ENCODE measurements around the gene RWDD4.
"Not testable (repeated sequence)": the region's sequence is repeated elsewhere in the genome, so short reads cannot be mapped to it uniquely, and the experiment has no call there.

Gene RWDD4

GRCh38 chr4:183635321-183635720, 23.7 kb downstream of the RWDD4 start:
- DNase-seq, result no peak

- DNase-seq, result no peak
Observed at GRCh38 chr4:183633476-183634400, 25.2 kb downstream of the RWDD4 start.

DNA sequence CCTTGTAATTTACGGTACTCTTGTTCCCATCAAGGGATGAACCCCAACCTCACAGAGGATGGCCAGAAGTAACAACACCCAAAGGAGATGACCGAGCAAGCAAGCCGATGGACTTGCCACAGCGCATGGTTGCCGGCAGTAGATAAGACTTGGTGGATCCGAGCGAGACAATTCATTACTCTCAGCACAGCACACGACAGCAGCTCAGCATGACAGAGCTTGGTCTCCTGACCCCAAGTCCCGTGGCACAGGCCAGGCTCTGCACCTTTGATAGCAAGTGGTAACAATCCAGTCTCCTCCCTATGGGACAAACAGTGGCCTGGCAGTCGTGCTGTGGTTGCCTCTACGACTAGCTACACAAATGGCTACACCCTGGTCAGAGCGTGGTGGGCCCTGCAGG, 26.3 kb downstream of the RWDD4 start:
- DNase-seq, result no peak

- DNase-seq, result no peak
Observed at GRCh38 chr4:183631577-183632198, 27.3 kb downstream of the RWDD4 start.

DNA sequence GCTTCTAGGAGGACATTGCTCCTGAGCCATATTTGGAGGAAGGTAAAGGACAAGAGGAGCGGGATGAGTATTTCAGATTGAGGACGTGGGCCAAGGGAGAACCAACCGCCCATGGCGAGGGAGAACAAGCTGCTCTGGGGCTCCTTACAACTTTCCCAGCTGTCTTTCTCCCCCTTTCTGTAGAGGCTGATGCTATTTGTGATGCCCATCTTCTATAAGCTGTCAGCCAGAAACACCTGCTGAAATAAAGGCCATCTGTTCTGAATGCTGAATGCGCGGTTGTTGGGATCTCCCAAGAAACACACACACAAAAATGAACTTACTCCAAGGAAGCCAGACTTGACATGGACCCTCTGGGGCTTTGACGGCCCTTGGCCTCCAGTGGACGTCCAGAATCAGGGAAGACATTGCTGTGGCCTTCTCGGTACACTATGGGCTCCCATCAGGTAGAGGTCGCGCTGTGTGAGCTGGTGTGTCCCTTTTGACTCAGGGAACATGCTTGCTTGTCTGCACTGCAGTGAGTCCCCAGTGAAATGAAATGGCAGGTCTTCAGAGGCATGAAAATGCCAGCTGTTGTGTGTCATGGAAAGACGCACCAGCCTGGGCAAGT, 30.9 kb downstream of the RWDD4 start:
- no peak for DNase-seq

- not testable (repeated sequence) for DNase-seq
Observed at GRCh38 chr4:183627286-183627685, 31.7 kb downstream of the RWDD4 start.

GRCh38 chr4:183626168-183626567, 32.8 kb downstream of the RWDD4 start:
- no peak for DNase-seq

DNA sequence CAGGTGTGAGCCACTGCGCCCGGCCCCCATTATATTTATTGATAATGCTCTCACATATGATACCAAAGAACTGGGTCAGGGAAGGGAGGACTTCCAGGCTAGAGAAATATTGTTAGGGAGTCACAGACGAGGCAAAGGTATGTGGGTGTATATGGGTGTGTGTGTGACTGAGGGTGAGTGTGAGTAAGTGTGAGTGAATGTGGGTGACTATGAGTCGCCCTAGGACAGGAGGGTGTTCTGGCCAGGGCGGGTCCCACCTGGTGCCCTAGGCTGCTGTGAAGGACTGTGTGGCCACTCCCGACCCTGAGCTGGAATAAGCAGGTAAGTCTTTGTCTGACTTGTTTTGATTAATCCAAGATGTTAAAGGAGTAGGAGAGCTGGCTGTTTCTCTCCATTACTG, 34.4 kb downstream of the RWDD4 start:
- DNase-seq, result no peak

- DNase-seq, result no peak
Observed at GRCh38 chr4:183621875-183622274, 37.1 kb downstream of the RWDD4 start.

DNA sequence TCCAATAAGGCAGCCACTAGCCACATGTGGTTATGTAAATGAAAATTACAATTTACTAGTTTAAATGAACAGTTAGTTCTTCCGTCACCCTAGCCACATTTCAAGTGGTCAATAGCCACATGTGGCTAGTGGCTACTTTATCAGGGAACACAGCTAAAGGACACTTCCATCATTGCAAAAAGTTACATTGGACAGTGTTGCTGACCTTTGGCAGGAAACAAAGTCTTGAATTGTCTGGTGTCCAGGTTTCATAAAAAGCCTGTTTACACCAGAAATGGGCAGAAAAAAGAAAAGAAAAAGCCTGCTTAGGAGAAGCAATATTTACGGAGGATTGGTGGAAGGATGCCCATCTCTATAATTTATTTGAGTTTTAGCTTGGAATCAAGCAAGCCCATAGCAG, 38.6 kb downstream of the RWDD4 start:
- no peak for DNase-seq

- no peak for DNase-seq
Observed at GRCh38 chr4:183618681-183619080, 40.3 kb downstream of the RWDD4 start.

- no peak for DNase-seq
Observed at GRCh38 chr4:183617075-183617474, 41.9 kb downstream of the RWDD4 start.

GRCh38 chr4:183612329-183613250, 46.4 kb downstream of the RWDD4 start:
- no peak for DNase-seq

DNA sequence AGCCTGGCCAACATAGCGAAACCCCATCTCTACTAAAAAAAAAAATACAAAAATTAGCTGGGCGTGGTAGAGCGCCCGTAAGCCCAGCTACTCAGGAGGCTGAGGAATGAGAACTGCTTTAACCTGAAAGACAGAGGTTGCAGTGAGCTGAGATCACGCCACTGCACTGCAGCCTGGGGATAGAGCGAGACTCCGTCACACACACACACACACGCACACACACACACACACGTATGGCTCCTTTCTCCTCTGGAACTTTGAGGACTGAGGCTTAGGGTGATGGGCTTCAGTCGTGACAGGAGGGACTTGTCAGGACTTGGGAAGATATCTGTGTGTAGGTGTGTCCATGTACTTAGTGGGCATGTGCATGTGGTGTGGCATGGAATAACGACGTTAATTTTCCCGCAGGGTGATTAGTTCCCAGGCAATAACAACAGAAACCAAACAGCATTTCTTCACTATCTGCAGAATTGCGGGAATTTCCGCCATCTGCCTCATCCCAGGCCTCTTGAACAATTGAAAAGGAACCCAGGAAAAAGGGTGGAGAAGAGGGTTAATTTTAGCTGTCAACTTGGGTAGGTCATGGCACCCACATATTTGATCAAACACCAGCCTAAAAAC, 47.7 kb downstream of the RWDD4 start:
- no peak for DNase-seq

DNA sequence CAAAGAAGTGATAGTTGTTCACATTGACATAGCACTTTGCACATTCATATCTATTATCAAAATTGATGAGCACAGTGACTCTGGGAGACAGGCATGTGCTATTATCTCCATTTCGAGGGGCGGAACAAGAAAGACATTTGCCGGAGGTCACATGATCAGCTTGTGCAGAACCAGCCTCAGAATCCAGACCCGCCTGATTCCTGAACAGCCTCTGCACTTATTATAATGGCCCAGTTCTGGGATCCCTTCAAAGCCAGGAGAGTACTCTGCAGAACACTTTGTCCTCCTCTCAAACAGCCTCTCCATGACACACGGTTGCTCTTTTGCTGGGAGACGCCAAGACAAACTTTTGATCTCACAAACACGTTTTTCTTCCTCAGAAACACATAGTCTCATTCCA, 48.4 kb downstream of the RWDD4 start:
- DNase-seq, result no peak

- DNase-seq, result no peak
Observed at GRCh38 chr4:183610033-183610432, 49.0 kb downstream of the RWDD4 start.

DNA sequence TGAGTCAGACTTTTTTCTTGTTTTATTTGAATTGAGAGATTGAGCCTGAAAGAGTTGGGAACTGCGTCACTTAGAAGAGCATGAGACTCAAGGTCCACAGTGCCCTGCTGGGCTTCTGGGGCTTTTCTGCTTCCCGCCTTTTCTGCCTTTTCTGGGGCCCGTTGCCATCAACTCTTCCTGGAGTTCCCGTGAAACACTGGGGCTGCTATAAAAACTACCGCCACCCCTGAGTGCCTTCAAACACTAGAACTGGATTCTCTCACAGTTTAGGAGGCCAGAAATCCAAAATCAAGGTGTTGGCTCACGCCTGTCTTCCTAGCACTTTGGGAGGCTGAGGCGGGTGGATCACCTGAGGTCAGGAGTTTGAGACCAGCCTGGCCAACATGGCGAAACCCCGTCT, 49.8 kb downstream of the RWDD4 start:
- no peak for DNase-seq

GRCh38 chr4:183607894-183608293, 51.1 kb downstream of the RWDD4 start:
- no peak for DNase-seq

- no peak for DNase-seq
Observed at GRCh38 chr4:183602557-183603027, 56.4 kb downstream of the RWDD4 start.

GRCh38 chr4:183601381-183601780, 57.6 kb downstream of the RWDD4 start:
- DNase-seq, result peak; percentile 17

DNA sequence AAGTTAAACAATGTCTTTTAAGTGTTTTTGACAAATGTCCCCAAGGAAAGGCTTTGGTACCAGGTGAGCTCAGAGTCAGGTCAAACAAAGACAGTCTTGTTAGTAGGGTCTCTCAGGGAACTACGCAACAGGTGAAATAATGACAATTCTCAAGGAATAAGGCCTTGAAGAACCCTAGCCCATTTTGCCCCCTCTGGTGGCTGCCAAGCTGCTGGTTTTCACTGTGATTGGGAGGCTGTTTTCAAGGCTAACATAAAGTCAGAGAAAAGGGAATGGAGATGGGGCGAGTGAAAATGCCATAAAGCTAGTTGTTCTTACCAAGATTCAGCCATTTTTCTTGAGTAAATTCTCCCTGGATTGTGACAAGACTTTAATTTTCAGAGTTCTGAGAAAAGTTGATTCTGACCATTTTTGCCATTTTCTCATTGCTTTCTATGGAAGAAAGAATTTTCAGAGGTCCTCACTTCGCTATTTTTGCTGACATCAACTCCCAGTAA, 58.7 kb downstream of the RWDD4 start:
- no peak for DNase-seq

DNA sequence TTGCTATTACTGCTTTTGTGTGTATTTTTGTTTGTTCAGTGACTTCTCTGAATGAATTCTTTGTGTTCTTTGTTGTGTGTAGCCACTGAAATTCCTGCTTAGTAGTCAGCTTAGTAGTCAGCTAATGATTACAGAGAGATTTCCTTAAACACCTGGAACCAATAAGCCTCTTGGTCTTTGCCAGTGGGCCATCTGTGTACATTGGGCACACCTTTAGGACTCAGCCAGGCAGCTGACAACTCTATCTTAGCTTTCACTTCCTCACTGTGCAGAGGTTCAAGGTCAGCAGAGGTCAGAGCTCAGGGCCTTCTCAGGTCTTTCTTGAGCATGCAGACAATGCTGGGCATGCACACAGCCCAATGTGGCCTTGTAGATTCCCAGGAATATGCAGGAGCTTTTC, 59.3 kb downstream of the RWDD4 start:
- no peak for DNase-seq
